ENCODE data around the gene RBPJL. TPM values are rescaled to one million over a fixed set of nuclear protein-coding genes. Genes with fewer than 3 reads are reported as not detected.

RBPJL gene
- total and polyA plus RNA-seq, 2 of the 13 experiments (the other 11 are each of a cell fraction or from before 2014, with no cell fraction given) = not detected

- TF ChIP-seq ZBTB49 (CRISPR knock-in tag; IDR thresholded peaks at IDR 0.05; ENCODE audit: borderline replicate concordance) = no peak
- TF ChIP-seq ZNF354B (CRISPR knock-in tag; IDR thresholded peaks at IDR 0.05) = no peak
- TF ChIP-seq ZNF879 (CRISPR knock-in tag; IDR thresholded peaks at IDR 0.05) = no peak
- TF ChIP-seq HOXD1 (CRISPR knock-in tag; IDR thresholded peaks at IDR 0.05) = no peak
- TF ChIP-seq TARDBP (CRISPR knock-in tag; IDR thresholded peaks at IDR 0.05) = no peak; the same call in 1 of the 2 replicates
- no peak for TF ChIP-seq PRDM10 (CRISPR knock-in tag; IDR thresholded peaks at IDR 0.05; ENCODE audit: low read depth)
- no peak for TF ChIP-seq IRX3 (CRISPR knock-in tag; IDR thresholded peaks at IDR 0.05; ENCODE audit: borderline replicate concordance, low read depth)
- TF ChIP-seq ZBTB2 (CRISPR knock-in tag; IDR thresholded peaks at IDR 0.05; ENCODE audit: low read depth) = no peak
These were observed 30.1 kb downstream of the RBPJL start (continued) for GRCh38 chr20:45336530-45337366.

All from HepG2 (cell line).